Retinal pigment epithelial cell (primary cell): Measurements from ENCODE around the gene C16orf95.

Source experiments
- DNase-seq: peaks from one replicate; pipeline ENCODE4 v3.0.0-alpha.2; 2010; ENCODE audit warnings: low read depth
- H3K4me3 ChIP-seq: 2 replicates; pipeline ENCODE4 v1.5.1; 2011; ENCODE audit warnings: mild to moderate bottlenecking, low read length, control low read depth, moderate library complexity
- CTCF ChIP-seq: conservative IDR thresholded peaks from 2 replicates; pipeline ENCODE4 v1.5.1; 2011; ENCODE audit warnings: low read depth, low read length, control low read depth, inconsistent platforms

The C16orf95 gene

GRCh38 chr16:87352818-87353217 is 35.6 kb upstream of the C16orf95 start:
- no peak for DNase-seq
- TF ChIP-seq CTCF, result no peak
- H3K4me3 ChIP-seq, result no peak overlapping the region

DNA sequence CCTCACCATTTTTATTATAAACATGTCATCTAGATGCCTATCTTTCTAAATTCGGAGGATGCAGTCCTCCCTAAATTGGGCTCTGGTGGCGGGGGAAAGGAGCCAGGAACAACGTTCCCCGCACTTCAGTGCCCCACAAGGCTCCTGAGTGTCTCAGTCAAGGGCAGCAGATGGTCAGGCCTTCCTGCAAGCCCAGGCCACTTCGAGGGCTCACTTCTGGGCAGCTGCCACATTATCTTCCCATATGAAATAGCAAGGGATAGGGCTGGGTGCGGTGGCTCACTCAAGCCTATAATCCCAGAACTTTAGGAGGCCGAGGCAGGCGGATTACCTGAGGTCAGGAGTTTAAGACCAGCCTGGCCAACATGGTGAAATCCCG is 34.1 kb upstream of the C16orf95 start:
- DNase-seq, result no peak
- TF ChIP-seq CTCF, result no peak
- H3K4me3 ChIP-seq, result no peak overlapping the region

- no peak for TF ChIP-seq CTCF
- no peak for DNase-seq
- H3K4me3 ChIP-seq, result no peak overlapping the region
Observed at GRCh38 chr16:87350681-87351319, 33.6 kb upstream of the C16orf95 start.

GRCh38 chr16:87350031-87350430 is 32.8 kb upstream of the C16orf95 start:
- no peak overlapping the region for H3K4me3 ChIP-seq
- no peak for DNase-seq
- TF ChIP-seq CTCF, result no peak

DNA sequence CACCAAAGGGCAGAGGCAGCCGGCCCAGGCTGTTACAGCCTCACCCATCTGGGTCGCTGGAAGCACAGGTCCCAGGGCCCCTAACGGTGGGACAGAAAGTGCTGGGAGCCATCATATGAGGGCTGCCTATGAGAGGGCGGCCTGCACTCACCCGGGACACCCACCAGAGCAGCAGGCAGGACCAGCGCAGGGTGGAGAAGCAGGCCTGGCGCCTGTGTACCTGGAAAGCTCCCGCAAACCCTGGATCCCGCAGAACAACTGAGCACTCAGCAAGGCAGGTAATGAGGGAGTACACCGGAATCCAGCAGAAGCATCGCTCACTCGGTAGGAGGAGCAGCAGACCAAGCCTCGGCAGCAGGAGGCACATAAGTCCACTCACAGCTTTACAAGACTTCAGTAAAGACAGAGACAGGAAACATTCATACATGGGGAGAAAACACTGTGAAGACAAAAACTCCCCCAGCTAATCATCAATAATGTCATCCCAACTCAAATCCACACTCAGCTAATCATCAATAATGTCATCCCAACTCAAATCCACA is 31.5 kb upstream of the C16orf95 start:
- DNase-seq, result no peak

DNA sequence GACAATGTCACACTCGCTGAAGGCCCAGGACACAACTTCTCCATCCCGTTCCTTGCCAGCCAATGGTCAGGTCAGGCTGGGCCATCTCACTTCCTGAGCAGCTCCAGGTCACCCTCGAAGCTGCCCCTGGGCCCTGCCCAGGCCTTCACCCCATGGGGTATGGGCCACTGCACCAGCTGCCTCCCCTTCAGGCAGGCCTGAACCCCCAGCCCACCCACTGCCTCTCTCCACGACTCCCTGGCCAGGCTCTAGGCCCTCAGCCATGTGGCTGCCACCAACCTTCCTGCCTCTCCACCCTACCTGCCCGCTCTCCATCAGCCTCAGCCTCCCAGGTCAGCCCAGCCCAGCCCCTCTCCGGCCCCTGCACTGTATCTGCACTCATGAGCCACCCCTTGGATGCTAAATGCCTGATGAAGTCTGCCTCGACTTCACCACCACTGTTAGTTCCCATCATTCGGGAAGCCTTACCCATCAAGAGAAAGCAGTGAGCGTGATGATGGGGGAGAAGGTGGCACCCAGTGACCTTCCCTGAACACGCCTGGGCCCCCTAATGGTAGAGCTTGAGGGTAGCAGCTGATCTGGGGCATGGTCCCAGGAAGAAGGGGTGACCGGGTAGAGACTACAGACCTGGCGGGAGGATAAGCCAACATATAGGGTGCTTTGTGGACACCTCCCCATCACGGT is 30.9 kb upstream of the C16orf95 start:
- H3K4me3 ChIP-seq, result no peak overlapping the region
- no peak for TF ChIP-seq CTCF
- no peak for DNase-seq

More for the DNA sequence above, 31.5 kb upstream of the C16orf95 start:
- no peak for TF ChIP-seq CTCF
- no peak overlapping the region for H3K4me3 ChIP-seq
